Karpas-422 (cell line): ENCODE data around the gene GLRA3. TPM values are rescaled to one million over a fixed set of nuclear protein-coding genes. Genes with fewer than 3 reads are reported as not detected.

Experiments used
- DNase-seq: peaks from one replicate; pipeline ENCODE4 v3.0.0-alpha.2; 2015
- H2AFZ ChIP-seq: fragments of 200-600 bp; sonication (generic); 2 replicates; pipeline ENCODE4 v1.6.1; 2014; ENCODE audit warnings: antibody characterized with exemption, low read length, mixed read lengths
- H3K27ac ChIP-seq: fragments of 200-600 bp; sonication (generic); 2 replicates; pipeline ENCODE4 v1.5.1; 2014; ENCODE audit warnings: mild to moderate bottlenecking, low read length, moderate library complexity
- H3K27me3 ChIP-seq: fragments of 200-600 bp; sonication (generic); 2 replicates; pipeline ENCODE4 v1.6.1; 2014; ENCODE audit warnings: low read length, mixed read lengths
- H3K36me3 ChIP-seq: fragments of 200-600 bp; sonication (generic); 2 replicates; pipeline ENCODE4 v1.6.1; 2014; ENCODE audit warnings: low read length, mixed read lengths; ENCODE audit not compliant: insufficient read depth
- H3K4me1 ChIP-seq: fragments of 200-600 bp; sonication (generic); 2 replicates; pipeline ENCODE4 v1.6.1; 2014; ENCODE audit warnings: mild to moderate bottlenecking, low read length, mixed read lengths
- H3K4me2 ChIP-seq: fragments of 200-600 bp; sonication (generic); 2 replicates; pipeline ENCODE4 v1.6.1; 2014; ENCODE audit warnings: low read length, low read depth, mild to moderate bottlenecking; ENCODE audit not compliant: poor library complexity, severe bottlenecking
- H3K4me3 ChIP-seq: fragments of 200-600 bp; sonication (generic); 2 replicates; pipeline ENCODE4 v1.5.1; 2014; ENCODE audit warnings: mild to moderate bottlenecking, antibody characterized with exemption, low read length, mixed read lengths
- H3K79me2 ChIP-seq: fragments of 200-600 bp; sonication (generic); 2 replicates; pipeline ENCODE4 v1.6.1; 2014; ENCODE audit warnings: mild to moderate bottlenecking, low read length, mixed read lengths
- H3K9ac ChIP-seq: fragments of 200-600 bp; sonication (generic); 2 replicates; pipeline ENCODE4 v1.6.0; 2014; ENCODE audit warnings: low read length
- H3K9me2 ChIP-seq: fragments of 200-600 bp; sonication (generic), shearing (Covaris generic); replicated peaks from 2 replicates; pipeline ENCODE4 v1.6.0; 2014; ENCODE audit warnings: mild to moderate bottlenecking, low read length, moderate library complexity; ENCODE audit not compliant: insufficient read depth
- H3K9me3 ChIP-seq: fragments of 300-700, 200-600 bp; sonication (generic); 2 replicates; pipeline ENCODE4 v1.6.1; 2014; ENCODE audit warnings: low read length, mixed read lengths
- H4K20me1 ChIP-seq: fragments of 200-600 bp; sonication (generic); 2 replicates; pipeline ENCODE4 v1.6.1; 2014; ENCODE audit warnings: mild to moderate bottlenecking, antibody characterized with exemption, low read length, low read depth; ENCODE audit not compliant: insufficient read depth
- total RNA-seq: library from RNA; depleted of rRNA; stranded (reverse); fragments of >200 nt; shearing (Covaris generic); gene quantifications from 2 replicates; pipeline ENCODE4 v1.2.3, GENCODE V29; 2014; ENCODE audit warnings: low replicate concordance; rRNA removed

The GLRA3 gene
- total RNA-seq, 1 experiment from 2014 or later, result not detected

DNA sequence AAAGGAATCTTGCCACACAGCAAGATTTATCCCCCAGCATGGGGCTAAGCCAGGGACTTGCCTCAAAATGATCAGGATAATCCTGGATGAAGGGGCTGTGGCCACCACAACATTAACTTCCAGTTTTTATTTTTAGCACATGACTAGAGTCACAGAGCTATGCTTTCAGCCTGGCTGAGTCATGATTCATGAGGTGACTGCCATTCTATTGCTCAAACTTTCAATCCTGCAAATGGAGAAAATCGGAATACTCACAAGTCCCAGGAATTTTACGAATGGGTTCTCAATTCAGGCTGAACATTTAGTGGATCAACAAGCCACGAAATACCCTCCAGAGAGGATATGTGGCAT is 236.1 kb downstream of the GLRA3 start:
- DNase-seq, result no peak
- Histone ChIP-seq H3K27me3 (no peaks in the 10 kb centered on the region), H3K4me1 (no peaks in the 10 kb centered on the region), H4K20me1 (no peaks in the 10 kb centered on the region), H3K79me2 (no peaks in the 10 kb centered on the region), H3K4me3 (no peak overlapping the region), H3K4me2 (no peak overlapping the region), H3K36me3 (no peaks in the 10 kb centered on the region), H3K9me2 (no peaks in the 10 kb centered on the region), H3K9ac (no peak overlapping the region), H2AFZ (no peak overlapping the region), H3K9me3 (no peaks in the 10 kb centered on the region), H3K27ac (no peak overlapping the region)

DNA sequence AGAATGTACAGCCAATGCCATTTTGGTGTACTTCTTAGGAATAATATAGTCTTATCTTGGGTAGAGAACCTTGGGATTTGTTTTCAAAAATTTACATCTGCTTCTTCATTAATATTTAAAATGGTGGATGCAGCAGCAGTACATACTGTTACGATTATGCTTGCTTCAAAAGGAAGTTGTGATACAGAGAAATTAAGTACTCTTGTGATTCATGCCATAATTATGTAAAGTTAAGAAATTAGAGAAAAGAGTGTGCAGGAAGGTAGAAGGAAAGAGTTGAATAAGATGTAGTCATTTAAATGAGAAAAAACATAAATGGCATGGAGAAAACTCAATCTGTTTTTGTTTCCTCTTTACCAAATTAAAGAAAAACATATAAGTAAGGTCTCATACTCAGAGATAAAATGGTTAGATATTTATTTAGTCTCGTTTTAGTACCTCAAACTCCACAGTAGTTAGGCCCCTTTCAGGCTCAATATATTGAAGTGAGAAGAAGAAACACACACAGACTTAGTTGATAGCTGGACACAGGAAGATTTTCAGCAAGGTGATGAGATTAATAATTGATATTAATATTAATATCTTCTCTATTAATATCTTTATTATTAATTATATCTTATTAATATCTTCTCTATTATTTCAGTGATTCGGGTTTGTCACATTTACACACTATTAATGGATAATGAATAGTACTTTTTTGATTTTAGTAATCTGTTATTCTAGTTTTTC is 236.6 kb downstream of the GLRA3 start:
- no peak for DNase-seq
- H2AFZ ChIP-seq, result no peak overlapping the region
- H3K27ac ChIP-seq, result no peak overlapping the region
- no peaks in the 10 kb centered on the region for H3K79me2 ChIP-seq
- no peak overlapping the region for H3K9ac ChIP-seq
- no peaks in the 10 kb centered on the region for H3K36me3 ChIP-seq
- H3K9me3 ChIP-seq, result no peaks in the 10 kb centered on the region
- no peaks in the 10 kb centered on the region for H4K20me1 ChIP-seq
- no peaks in the 10 kb centered on the region for H3K9me2 ChIP-seq
- H3K4me3 ChIP-seq, result no peak overlapping the region
- no peak overlapping the region for H3K4me2 ChIP-seq
- H3K4me1 ChIP-seq, result no peaks in the 10 kb centered on the region
- H3K27me3 ChIP-seq, result no peaks in the 10 kb centered on the region

DNA sequence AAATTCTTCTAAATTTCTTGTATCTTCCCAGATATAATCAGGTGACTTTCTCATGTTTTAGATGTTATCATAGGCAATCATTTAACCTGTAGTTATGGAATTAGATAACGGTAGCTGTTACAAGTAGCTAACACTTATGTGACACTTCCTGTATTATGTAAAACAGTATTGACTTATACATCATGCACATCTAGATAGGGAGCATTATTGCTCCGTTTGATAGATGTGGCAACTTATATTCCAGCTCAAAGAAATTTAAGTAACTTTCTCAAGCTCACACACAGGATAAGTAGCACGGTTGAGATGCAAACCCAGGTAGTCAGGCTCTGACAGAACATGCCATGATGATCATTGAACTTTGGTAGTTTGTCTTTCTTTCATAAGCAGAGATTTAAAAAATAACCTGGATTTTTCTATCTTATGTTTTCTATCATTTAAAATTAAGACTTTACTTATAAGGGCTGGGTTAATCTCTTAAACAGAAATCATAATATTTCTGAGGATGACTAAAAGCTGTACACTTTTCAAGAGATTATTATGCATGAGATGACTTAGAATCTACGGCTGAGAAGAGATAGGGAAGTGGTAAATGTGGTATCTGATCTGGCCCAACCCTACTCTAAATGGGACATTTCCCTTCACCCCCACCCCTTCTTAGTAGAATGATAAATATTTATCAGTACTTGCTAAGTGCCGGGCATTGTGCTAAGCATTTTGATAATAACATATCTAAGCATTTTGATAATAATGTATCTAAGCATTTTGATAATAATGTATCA is 237.6 kb downstream of the GLRA3 start:
- Histone ChIP-seq H3K9ac (no peak overlapping the region), H3K4me2 (no peak overlapping the region), H3K79me2 (no peaks in the 10 kb centered on the region), H3K4me1 (no peaks in the 10 kb centered on the region), H3K9me3 (no peaks in the 10 kb centered on the region), H2AFZ (no peak overlapping the region), H3K4me3 (no peak overlapping the region), H3K27me3 (no peaks in the 10 kb centered on the region), H3K9me2 (no peaks in the 10 kb centered on the region), H3K27ac (no peak overlapping the region), H3K36me3 (no peaks in the 10 kb centered on the region), H4K20me1 (no peaks in the 10 kb centered on the region)
- no peak for DNase-seq

DNA sequence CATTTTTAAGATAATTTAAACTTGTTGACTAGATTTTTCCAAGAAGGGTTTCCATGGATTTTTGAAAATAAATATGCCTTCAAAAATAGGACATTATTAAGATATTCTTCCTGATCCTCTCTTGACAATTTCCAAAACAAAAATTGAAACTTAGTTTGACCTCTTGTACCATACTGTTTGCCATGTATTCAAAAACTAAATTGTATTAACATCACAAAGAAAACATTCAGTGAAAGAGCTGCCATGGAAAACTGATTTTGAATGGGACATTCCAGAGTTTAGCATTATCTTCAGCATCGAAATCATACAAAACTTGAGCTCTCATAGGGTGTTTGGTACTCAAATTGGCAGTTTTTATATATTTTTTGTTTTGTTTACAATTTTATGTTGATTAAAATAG is 238.7 kb downstream of the GLRA3 start:
- Histone ChIP-seq H3K9me2 (no peaks in the 10 kb centered on the region), H3K4me2 (no peak overlapping the region), H3K27ac (no peak overlapping the region), H3K9ac (no peak overlapping the region), H3K27me3 (no peaks in the 10 kb centered on the region), H3K4me1 (no peaks in the 10 kb centered on the region), H3K9me3 (no peaks in the 10 kb centered on the region), H3K79me2 (no peaks in the 10 kb centered on the region), H2AFZ (no peak overlapping the region), H3K4me3 (no peak overlapping the region), H4K20me1 (no peaks in the 10 kb centered on the region), H3K36me3 (no peaks in the 10 kb centered on the region)
- DNase-seq, result no peak

Other genes starting within 250 kb of the GLRA3 start
- not detected in 2 replicates for gene ADAM29, start 89.1 kb upstream of the GLRA3 start, total RNA-seq